ENCODE data around the gene NUP210L. TPM values are rescaled to one million over a fixed set of nuclear protein-coding genes. Genes with fewer than 3 reads are reported as not detected.
"Not testable (repeated sequence)": the region's sequence is repeated elsewhere in the genome, so short reads cannot be mapped to it uniquely, and the experiment has no call there.

Gene NUP210L
- total and polyA plus RNA-seq, 9 donors, result 0.07 to 0.10 TPM; not detected in 7

DNA sequence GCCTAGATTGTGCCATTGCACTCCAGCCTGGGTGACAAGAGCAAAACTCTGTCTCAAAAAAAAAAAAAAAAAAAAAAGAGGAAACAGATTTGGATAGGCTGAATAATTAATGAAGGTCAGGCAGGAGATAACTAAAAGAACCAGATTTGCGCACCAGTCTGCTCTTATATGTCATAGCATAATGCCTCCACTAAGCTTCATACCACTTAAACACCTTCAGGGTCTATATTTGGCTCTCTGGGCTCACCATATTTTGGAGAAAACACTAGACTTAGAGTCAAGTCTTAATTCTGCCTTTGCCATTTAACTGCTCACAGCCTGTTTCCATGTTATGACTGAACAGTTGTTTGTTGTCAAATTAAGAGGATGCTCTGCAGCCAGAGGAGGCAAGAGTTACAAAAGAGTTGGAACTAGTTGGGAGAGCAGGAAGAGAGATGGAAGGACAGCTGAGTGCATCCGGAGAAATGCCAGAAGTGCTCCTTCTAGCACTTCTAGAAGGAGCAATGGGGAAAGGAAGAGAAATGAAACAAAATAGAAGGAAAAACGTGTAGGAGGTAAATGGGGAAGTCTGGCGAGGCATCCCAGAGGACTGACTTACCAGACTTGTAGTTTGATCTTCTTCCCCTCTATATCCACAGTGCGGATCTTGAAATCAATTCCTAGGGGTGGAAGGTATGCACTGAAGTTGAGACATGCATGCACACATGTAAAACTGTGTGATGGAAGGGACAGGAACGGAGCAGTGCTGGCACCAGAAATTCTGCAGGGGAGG, 170.6 kb downstream of the NUP210L start:
- H3K4me1 ChIP-seq (ENCODE audit: insufficient read depth), result peaks cover 5% of the 10 kb centered on the region
- H3K27ac ChIP-seq, result no peak overlapping the region
- no peak for DNase-seq
- no peaks in the 10 kb centered on the region for H3K27me3 ChIP-seq
- WGBS, 3 donors, result 30 to 41% (median 40%) methylated on average over 6 of the region's 6 CpGs
- H3K4me3 ChIP-seq, result no peak overlapping the region
- intact Hi-C loops (cut with DNase I), result loop anchor here (2.0 to 10.0 kb wide), 5 partner anchors 187 to 470 kb away; partner anchors contain the start of genes ILF2 (in 1 of the 4) and NPR1 (in 1 of the 4)
- H3K9me3 ChIP-seq, result no peaks in the 10 kb centered on the region
- TF ChIP-seq POLR2A (IDR thresholded peaks at IDR 0.05) (no peak), CTCF (IDR thresholded peaks at IDR 0.05) (no peak), EP300 (IDR thresholded peaks at IDR 0.05) (no peak)
- H3K36me3 ChIP-seq, result no peaks in the 10 kb centered on the region

- not testable (repeated sequence) for H3K4me1 ChIP-seq (ENCODE audit: insufficient read depth); DNase-seq; H3K27ac ChIP-seq; H3K4me3 ChIP-seq; H3K27me3 ChIP-seq; H3K36me3 ChIP-seq; H3K9me3 ChIP-seq
- WGBS, 3 donors, result 76 to 92% (median 87%) methylated on average over 2 of the region's 2 CpGs
- intact Hi-C loops (cut with DNase I), result loop anchor here (5.0 to 10.0 kb wide), 4 partner anchors 184 to 467 kb away; partner anchors contain the start of genes ILF2 (in 1 of the 4) and NPR1 (in 1 of the 4)
Observed at GRCh38 chr1:153981735-153982134, 173.1 kb downstream of the NUP210L start.

GRCh38 chr1:153979091-153979490, 175.8 kb downstream of the NUP210L start:
- WGBS, 3 donors, result 88 to 92% (median 90%) methylated on average over 12 of the region's 12 CpGs
- intact Hi-C loops (cut with DNase I), result loop anchor here in 1 of 4 donors (5.0 kb wide), 1 partner anchor 297 kb away; no protein-coding TSS in a partner anchor
- DNase-seq; H3K27me3 ChIP-seq; H3K4me3 ChIP-seq; H3K36me3 ChIP-seq; H3K9me3 ChIP-seq; H3K4me1 ChIP-seq (ENCODE audit: insufficient read depth); H3K27ac ChIP-seq: not testable (repeated sequence)

DNA sequence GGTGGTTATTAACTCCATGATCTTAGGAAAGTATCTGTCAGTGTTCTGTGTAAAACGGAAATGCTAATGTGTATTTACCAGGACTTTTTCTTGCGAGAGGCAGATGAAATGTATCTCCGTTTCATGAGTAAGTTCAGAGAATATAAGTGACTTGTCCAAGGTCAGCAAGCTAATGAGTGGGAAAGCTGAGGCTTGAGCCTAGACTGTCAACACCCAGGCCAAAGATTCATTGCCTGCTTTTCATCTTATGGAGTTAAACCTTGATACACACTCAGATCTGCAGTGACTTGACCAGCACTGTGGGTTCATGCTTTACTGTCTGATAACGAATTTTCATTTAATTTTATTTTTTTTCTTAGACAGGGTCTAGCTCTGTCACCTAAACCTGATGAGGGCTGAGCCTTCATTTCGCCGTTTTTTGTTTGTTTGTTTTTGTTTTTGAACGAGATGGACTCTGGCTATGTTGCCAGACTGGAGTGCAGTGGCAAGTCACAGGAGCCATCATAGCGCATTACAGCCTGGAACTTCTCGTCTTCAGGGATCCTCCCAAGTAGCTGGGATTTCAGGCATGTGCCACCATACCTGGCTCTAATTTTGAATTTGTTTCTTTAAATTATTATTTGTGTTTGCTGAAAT, 176.5 kb downstream of the NUP210L start:
- intact Hi-C loops (cut with DNase I), result loop anchor here in 1 of 4 donors (5.0 kb wide), 1 partner anchor 296 kb away; no protein-coding TSS in a partner anchor
- Histone ChIP-seq H3K4me3 (peak overlapping the region; percentile 85), H3K4me1 (ENCODE audit: insufficient read depth) (peaks cover 4% of the 10 kb centered on the region), H3K9me3 (no peaks in the 10 kb centered on the region), H3K27me3 (no peaks in the 10 kb centered on the region), H3K27ac (peak overlapping the region; percentile 25 to 73), H3K36me3 (no peaks in the 10 kb centered on the region)
- TF ChIP-seq EP300 (IDR thresholded peaks at IDR 0.05) (no peak), CTCF (IDR thresholded peaks at IDR 0.05) (no peak), POLR2A (IDR thresholded peaks at IDR 0.05) (no peak)
- 47 to 54% (median 49%) methylated on average over 9 of the region's 9 CpGs for WGBS, 3 donors
- DNase-seq, result no peak

GRCh38 chr1:153977250-153978240, 177.3 kb downstream of the NUP210L start, which contains the start of gene JTB:
TSS of gene JTB (minus strand) at chr1:153977674. CDS start at chr1:153977252, 422 bp downstream.
- no peak for TF ChIP-seq EP300 (IDR thresholded peaks at IDR 0.05)
- no peak for TF ChIP-seq CTCF (IDR thresholded peaks at IDR 0.05)
- peak; percentile 87 for TF ChIP-seq POLR2A (IDR thresholded peaks at IDR 0.05)
- no peaks in the 10 kb centered on the region for H3K9me3 ChIP-seq
- peaks cover 4% of the 10 kb centered on the region for H3K4me1 ChIP-seq (ENCODE audit: insufficient read depth)
- 0% methylated on average over 70 to 75 of the region's 75 CpGs for WGBS, 3 donors
- peak within 1 kb of the TSS; percentile 25 to 73 for H3K27ac ChIP-seq
- DNase-seq, result peak; percentile 86 to 90 (median 86)
- no peaks in the 10 kb centered on the region for H3K36me3 ChIP-seq
- H3K4me3 ChIP-seq, result peak within 1 kb of the TSS; percentile 85
- H3K27me3 ChIP-seq, result no peaks in the 10 kb centered on the region
- intact Hi-C loops (cut with DNase I), result loop anchor here in 1 of 4 donors (5.0 kb wide), 1 partner anchor 295 kb away; no protein-coding TSS in a partner anchor
